Mesenchymal stem cell (in vitro differentiated cells and primary cell): ENCODE results near the gene ANKS1B.
"Not testable (repeated sequence)": the region's sequence is repeated elsewhere in the genome, so short reads cannot be mapped to it uniquely, and the experiment has no call there.

Experiments
- DNase-seq: peaks from one replicate; pipeline ENCODE4 v3.0.0-alpha.2; 2013
- H2AFZ ChIP-seq: one replicate; pipeline ENCODE4 v1.6.1; 2013; ENCODE audit warnings: low read depth, mild to moderate bottlenecking, control low read depth, inconsistent platforms, low read length, moderate library complexity
- H2AK5ac ChIP-seq: 2 replicates; pipeline ENCODE4 v1.6.1; 2013; ENCODE audit warnings: low read length, moderate library complexity, mild to moderate bottlenecking, inconsistent platforms; ENCODE audit not compliant: severe bottlenecking
- H2BK120ac ChIP-seq: one replicate; pipeline ENCODE4 v1.6.1; 2013; ENCODE audit warnings: low read depth, mild to moderate bottlenecking, inconsistent platforms, low read length, moderate library complexity
- H2BK12ac ChIP-seq, 2 experiments: one replicate each; pipeline ENCODE4 v1.6.1; 2013; ENCODE audit warnings: inconsistent platforms in 2 of 2, low read length in 2 of 2, mild to moderate bottlenecking in 2 of 2, moderate library complexity in 2 of 2, control low read depth in 1 of 2
- H2BK15ac ChIP-seq: one replicate; pipeline ENCODE4 v1.6.1; 2013; ENCODE audit warnings: mild to moderate bottlenecking, low read depth, inconsistent platforms; ENCODE audit not compliant: poor library complexity, severe bottlenecking
- H2BK5ac ChIP-seq: 2 replicates; pipeline ENCODE4 v1.6.1; 2013; ENCODE audit warnings: low read depth, mild to moderate bottlenecking, low read length, control low read depth, inconsistent platforms; ENCODE audit not compliant: poor library complexity, severe bottlenecking
- H3K14ac ChIP-seq, 2 experiments: one replicate each; pipeline ENCODE4 v1.6.1; 2013; ENCODE audit warnings: inconsistent platforms in 2 of 2, low read length in 2 of 2, control low read depth in 1 of 2, mild to moderate bottlenecking in 1 of 2, moderate library complexity in 1 of 2
- H3K18ac ChIP-seq, 2 experiments: one replicate each; pipeline ENCODE4 v1.6.1; 2013; ENCODE audit warnings: inconsistent platforms in 2 of 2, low read length in 2 of 2, control low read depth in 1 of 2, low read depth in 1 of 2, mild to moderate bottlenecking in 1 of 2
- H3K23ac ChIP-seq, 2 experiments: one replicate each; pipeline ENCODE4 v1.6.1; 2013; ENCODE audit warnings: inconsistent platforms in 2 of 2, low read length in 2 of 2, mild to moderate bottlenecking in 2 of 2, moderate library complexity in 2 of 2, control low read depth in 1 of 2
- H3K27ac ChIP-seq: 2 replicates; pipeline ENCODE4 v1.5.1; 2013; ENCODE audit warnings: mild to moderate bottlenecking, moderate library complexity, low read length, control low read depth, inconsistent platforms; ENCODE audit not compliant: poor library complexity, severe bottlenecking
- H3K27me3 ChIP-seq, 2 experiments: 2 replicates each; pipeline versions ENCODE4 v1.6.1 to v1.7.0; 2013; ENCODE audit warnings: low read length in 2 of 2, mild to moderate bottlenecking in 2 of 2, moderate library complexity in 2 of 2, control low read depth in 1 of 2, inconsistent platforms in 1 of 2; ENCODE audit not compliant: control insufficient read depth in 1 of 2, insufficient read depth in 1 of 2
- H3K36me3 ChIP-seq, 2 experiments: 2 replicates each; pipeline versions ENCODE4 v1.6.1 to v1.7.0; 2013; ENCODE audit warnings: low read length in 2 of 2, control low read depth in 1 of 2, inconsistent platforms in 1 of 2, low read depth in 1 of 2, mild to moderate bottlenecking in 1 of 2; ENCODE audit not compliant: insufficient read depth in 2 of 2, control insufficient read depth in 1 of 2
- H3K4ac ChIP-seq, 2 experiments: one replicate each; pipeline ENCODE4 v1.6.1; 2013; ENCODE audit warnings: inconsistent platforms in 2 of 2, low read length in 2 of 2, mild to moderate bottlenecking in 2 of 2, moderate library complexity in 2 of 2, control low read depth in 1 of 2, low read depth in 1 of 2
- H3K4me1 ChIP-seq: 2 replicates; pipeline ENCODE4 v1.6.1; 2013; ENCODE audit warnings: low read depth, low read length, control low read depth; ENCODE audit not compliant: control insufficient read depth, insufficient read depth
- H3K4me2 ChIP-seq: 2 replicates; pipeline ENCODE4 v1.6.1; 2013; ENCODE audit warnings: low read length, mild to moderate bottlenecking, inconsistent platforms; ENCODE audit not compliant: poor library complexity, severe bottlenecking
- H3K4me3 ChIP-seq, 2 experiments: 2 replicates each; pipeline versions ENCODE4 v1.5.1 to v1.7.0; 2013; ENCODE audit warnings: low read length in 2 of 2, mild to moderate bottlenecking in 2 of 2, control low read depth in 1 of 2, low read depth in 1 of 2; ENCODE audit not compliant: insufficient read depth in 1 of 2
- H3K79me1 ChIP-seq: replicated peaks from 2 replicates; pipeline ENCODE4 v1.6.1; 2013; ENCODE audit warnings: mild to moderate bottlenecking, control low read depth, low read length, inconsistent platforms; ENCODE audit not compliant: poor library complexity, severe bottlenecking
- H3K9ac ChIP-seq: 2 replicates; pipeline ENCODE4 v1.7.0; 2013; ENCODE audit warnings: mild to moderate bottlenecking, low read length, moderate library complexity
- H3K9me3 ChIP-seq: 2 replicates; pipeline ENCODE4 v1.7.0; 2013; ENCODE audit warnings: mild to moderate bottlenecking, low read length; ENCODE audit not compliant: control insufficient read depth
- H4K8ac ChIP-seq: one replicate; pipeline ENCODE4 v1.6.1; 2013; ENCODE audit warnings: inconsistent platforms, mild to moderate bottlenecking, low read length, moderate library complexity
- H4K91ac ChIP-seq: one replicate; pipeline ENCODE4 v1.6.1; 2013; ENCODE audit warnings: mild to moderate bottlenecking, low read length, inconsistent platforms
- WGBS: methylation state at CpG from one replicate; pipeline ENCODE4 v1.1.7; 2013; ENCODE audit warnings: mixed read lengths; 5-methylcytosine and 5-hydroxymethylcytosine counted together

ANKS1B gene

DNA sequence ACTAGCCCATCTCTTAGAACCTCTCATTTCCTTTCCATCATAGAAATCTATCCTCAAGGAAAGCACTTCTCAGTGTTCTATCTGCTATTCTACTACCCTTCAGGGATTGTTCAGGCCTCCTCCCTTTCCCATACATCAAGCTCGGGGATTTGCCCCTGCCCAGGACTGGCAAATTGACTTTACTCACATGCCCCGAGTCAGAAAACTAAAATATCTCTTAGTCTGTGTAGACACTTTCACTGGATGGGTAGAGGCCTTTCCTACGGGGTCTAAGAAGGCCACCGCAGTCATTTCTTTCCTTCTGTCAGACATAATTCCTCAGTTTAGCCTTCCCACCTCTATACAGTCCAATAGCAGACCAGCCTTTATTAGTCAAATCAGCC lies 264.7 kb downstream of the ANKS1B start:
- not testable (repeated sequence) for H2BK15ac ChIP-seq, H4K91ac ChIP-seq
- 80% methylated on average over 4 of the region's 4 CpGs for WGBS

DNA sequence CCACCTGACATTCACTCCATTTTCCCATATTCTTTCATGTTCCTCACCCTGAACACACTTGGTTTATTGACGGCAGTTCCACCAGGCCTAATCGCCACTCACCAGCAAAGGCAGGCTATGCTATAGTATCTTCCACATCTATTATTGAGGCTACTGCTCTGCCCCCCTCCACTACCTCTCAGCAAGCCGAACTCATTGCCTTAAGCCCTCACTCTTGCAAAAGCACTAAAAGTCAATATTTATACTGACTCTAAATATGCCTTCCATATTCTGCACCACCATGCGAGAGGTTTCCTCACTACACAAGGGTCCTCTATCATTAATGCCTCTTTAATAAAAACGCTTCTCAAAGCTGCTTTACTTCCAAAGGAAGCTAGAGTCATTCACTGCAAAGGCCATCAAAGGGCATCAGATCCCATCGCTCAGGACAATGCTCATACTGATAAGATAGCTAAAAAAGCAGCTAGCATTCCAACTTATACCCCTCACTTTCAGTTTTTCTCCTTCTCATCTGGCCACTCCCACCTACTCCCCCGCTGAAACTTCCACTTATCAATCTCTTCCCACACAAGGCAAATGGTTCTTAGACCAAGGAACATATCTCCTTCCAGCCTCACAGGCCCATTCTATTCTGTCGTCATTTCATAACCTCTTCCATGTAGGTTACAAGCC lies 265.2 kb downstream of the ANKS1B start:
- not testable (repeated sequence) for H2BK12ac ChIP-seq, H3K4me3 ChIP-seq, H3K23ac ChIP-seq, H3K27me3 ChIP-seq, H3K18ac ChIP-seq, H2BK120ac ChIP-seq, H2AFZ ChIP-seq, H3K36me3 ChIP-seq, H3K4ac ChIP-seq, H3K4me2 ChIP-seq, H2AK5ac ChIP-seq, H2BK15ac ChIP-seq, H4K91ac ChIP-seq, H3K9me3 ChIP-seq, H3K27ac ChIP-seq, H4K8ac ChIP-seq, H3K4me1 ChIP-seq, H3K14ac ChIP-seq, H3K79me1 ChIP-seq, H3K9ac ChIP-seq, H2BK5ac ChIP-seq, DNase-seq
- WGBS, result 76% methylated on average over 8 of the region's 8 CpGs

More for the DNA sequence above, 264.7 kb downstream of the ANKS1B start:
- not testable (repeated sequence) for H3K36me3 ChIP-seq, H3K4me3 ChIP-seq, H3K4me1 ChIP-seq, H3K4ac ChIP-seq, H3K27me3 ChIP-seq, H3K23ac ChIP-seq, DNase-seq, H2AFZ ChIP-seq, H2BK5ac ChIP-seq, H2AK5ac ChIP-seq, H3K79me1 ChIP-seq, H4K8ac ChIP-seq, H2BK120ac ChIP-seq, H3K27ac ChIP-seq, H3K9me3 ChIP-seq, H2BK12ac ChIP-seq, H3K4me2 ChIP-seq, H3K14ac ChIP-seq, H3K9ac ChIP-seq, H3K18ac ChIP-seq

DNA sequence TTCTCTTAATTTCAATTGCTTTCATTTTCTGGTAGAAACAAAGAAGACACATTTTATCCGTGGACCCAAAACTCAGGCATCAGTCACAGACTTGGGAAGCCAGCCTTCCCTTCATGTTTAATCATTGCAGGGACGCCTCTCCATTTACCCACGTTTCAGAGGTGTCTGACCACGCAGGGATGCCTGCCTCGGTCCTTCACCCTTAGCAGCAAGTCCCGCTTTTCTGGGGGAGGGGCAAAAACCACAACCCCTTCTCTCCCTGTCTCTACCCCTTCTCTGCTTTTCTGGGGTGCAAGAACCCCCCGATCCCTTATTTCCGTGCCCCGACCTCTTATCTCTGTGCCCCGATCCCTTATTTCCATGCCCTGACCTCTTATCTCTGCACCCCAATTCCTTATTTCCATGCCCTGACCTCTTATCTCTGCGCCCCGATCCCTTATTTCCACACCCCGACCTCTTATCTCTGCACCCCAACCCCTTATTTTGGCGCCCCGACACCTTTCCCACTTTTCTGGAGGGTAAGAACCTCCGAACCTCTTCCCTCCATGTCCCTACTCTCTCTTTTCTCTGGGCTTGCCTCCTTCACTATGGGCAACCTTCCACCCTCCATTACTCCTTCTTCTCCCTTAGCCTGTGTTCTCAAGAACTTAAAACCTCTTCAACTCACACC lies 268.8 kb downstream of the ANKS1B start:
- H2AK5ac ChIP-seq, H2BK15ac ChIP-seq, H2AFZ ChIP-seq, H3K4me3 ChIP-seq, H4K91ac ChIP-seq, H3K9me3 ChIP-seq, H3K27ac ChIP-seq, H3K4me2 ChIP-seq, H2BK5ac ChIP-seq, H2BK120ac ChIP-seq, H3K4me1 ChIP-seq, H2BK12ac ChIP-seq, H3K23ac ChIP-seq, DNase-seq, H3K4ac ChIP-seq, H3K79me1 ChIP-seq, H3K9ac ChIP-seq, H4K8ac ChIP-seq, H3K27me3 ChIP-seq, H3K18ac ChIP-seq, H3K36me3 ChIP-seq, H3K14ac ChIP-seq: not testable (repeated sequence)
- 73% methylated on average over 16 of the region's 16 CpGs for WGBS

DNA sequence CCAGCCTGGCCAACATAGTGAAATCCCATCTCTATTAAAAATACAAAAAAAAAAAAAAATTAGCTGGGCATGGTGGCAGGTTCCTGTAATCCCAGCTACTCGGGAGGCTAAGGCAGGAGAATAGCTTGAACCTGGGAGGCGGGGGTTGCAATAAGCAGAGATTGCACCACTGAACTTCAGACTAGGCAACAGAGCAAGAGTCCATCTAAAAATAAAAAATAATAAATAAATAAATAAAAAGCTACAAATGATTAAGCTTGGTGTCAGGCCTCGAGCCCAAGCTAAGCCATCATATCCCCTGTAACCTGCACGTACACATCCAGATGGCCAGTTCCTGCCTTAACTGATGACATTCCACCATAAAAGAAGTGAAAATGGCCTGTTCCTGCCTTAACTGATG lies 269.8 kb downstream of the ANKS1B start:
- not testable (repeated sequence) for H3K4me2 ChIP-seq

More for the DNA sequence above, 269.8 kb downstream of the ANKS1B start:
- not testable (repeated sequence) for H4K8ac ChIP-seq, H3K4ac ChIP-seq, H3K14ac ChIP-seq, H3K79me1 ChIP-seq, H3K4me3 ChIP-seq, H3K27me3 ChIP-seq, H3K18ac ChIP-seq, H3K4me1 ChIP-seq, H2BK15ac ChIP-seq, H3K23ac ChIP-seq, H3K9me3 ChIP-seq, H3K27ac ChIP-seq, H3K36me3 ChIP-seq, DNase-seq, H2BK120ac ChIP-seq, H3K9ac ChIP-seq, H2AFZ ChIP-seq, H4K91ac ChIP-seq, H2BK12ac ChIP-seq, H2AK5ac ChIP-seq, H2BK5ac ChIP-seq
- WGBS, result 76% methylated on average over 3 of the region's 4 CpGs
